Thyroid gland (tissue), 4 donors: ENCODE measurements around the gene CNDP1. TPM values are rescaled to one million over a fixed set of nuclear protein-coding genes. Genes with fewer than 3 reads are reported as not detected.

Experiments used
- DNase-seq, 2 donors: peaks; one replicate each; pipeline ENCODE4 v3.0.0-alpha.2; 2019
- H3K27ac ChIP-seq, 3 donors: fragments of 200-600 bp; sonication (generic); 1 replicate in 2 of 3; 2 replicates in 1 of 3; pipeline ENCODE4 v1.5.1; 2016 to 2019; ENCODE audit warnings: mild to moderate bottlenecking in 1 of 3, moderate library complexity in 1 of 3
- H3K27me3 ChIP-seq: fragments of 200-600 bp; sonication (generic); one replicate; pipeline ENCODE4 v1.5.1; 2019
- H3K36me3 ChIP-seq, 2 donors: fragments of 200-600 bp; sonication (generic); one replicate each; pipeline ENCODE4 v1.5.1; 2016 to 2019
- H3K4me1 ChIP-seq, 2 donors: fragments of 200-600 bp; sonication (generic); one replicate each; pipeline ENCODE4 v1.5.1; 2017 to 2019
- H3K4me3 ChIP-seq, 3 donors: fragments of 200-600 bp; sonication (generic); replicated peaks in 1 of 3; 1 replicate in 2 of 3; 2 replicates in 1 of 3; pipeline ENCODE4 v1.5.1; 2016; ENCODE audit warnings: mild to moderate bottlenecking in 1 of 3
- H3K9me3 ChIP-seq: fragments of 200-600 bp; sonication (generic); one replicate; pipeline ENCODE4 v1.5.1; 2017
- POLR2A ChIP-seq, 2 donors: fragments of 450-650 bp; IDR thresholded peaks; one replicate each; pipeline ENCODE4 v1.6.1; 2017; ENCODE audit warnings: antibody characterized with exemption in 2 of 2, mild to moderate bottlenecking in 2 of 2, moderate library complexity in 1 of 2
- WGBS, 2 donors: methylation state at CpG; one replicate each; pipeline ENCODE4 v1.1.5; 2017; 5-methylcytosine and 5-hydroxymethylcytosine counted together
- intact Hi-C: fragments of 100-400 bp; cut with DNase I; formaldehyde crosslinking; loops from one replicate; pipeline ENCODE4 v1.15.1; 2023
- total RNA-seq, 4 donors: library from RNA; depleted of rRNA; stranded (reverse); fragments of >200 nt; gene quantifications; one replicate each; pipeline ENCODE4 v1.2.3, GENCODE V29; 2016
- TF ChIP-seq, protein P1 (sequence below), 6 experiments: fragments of 200-600 bp in 3 of 6; fragments of 450-650 bp in 3 of 6; sonication (generic) in 3 of 6; IDR thresholded peaks; one replicate each; pipeline ENCODE4 v1.5.1; 2016 to 2019; ENCODE audit warnings: antibody characterized with exemption in 6 of 6, mild to moderate bottlenecking in 2 of 6, inconsistent platforms in 1 of 6, moderate library complexity in 1 of 6

The CNDP1 gene
- total RNA-seq, 4 donors from 2014 or later = 0.25 to 1.0 TPM; not detected in 2

DNA sequence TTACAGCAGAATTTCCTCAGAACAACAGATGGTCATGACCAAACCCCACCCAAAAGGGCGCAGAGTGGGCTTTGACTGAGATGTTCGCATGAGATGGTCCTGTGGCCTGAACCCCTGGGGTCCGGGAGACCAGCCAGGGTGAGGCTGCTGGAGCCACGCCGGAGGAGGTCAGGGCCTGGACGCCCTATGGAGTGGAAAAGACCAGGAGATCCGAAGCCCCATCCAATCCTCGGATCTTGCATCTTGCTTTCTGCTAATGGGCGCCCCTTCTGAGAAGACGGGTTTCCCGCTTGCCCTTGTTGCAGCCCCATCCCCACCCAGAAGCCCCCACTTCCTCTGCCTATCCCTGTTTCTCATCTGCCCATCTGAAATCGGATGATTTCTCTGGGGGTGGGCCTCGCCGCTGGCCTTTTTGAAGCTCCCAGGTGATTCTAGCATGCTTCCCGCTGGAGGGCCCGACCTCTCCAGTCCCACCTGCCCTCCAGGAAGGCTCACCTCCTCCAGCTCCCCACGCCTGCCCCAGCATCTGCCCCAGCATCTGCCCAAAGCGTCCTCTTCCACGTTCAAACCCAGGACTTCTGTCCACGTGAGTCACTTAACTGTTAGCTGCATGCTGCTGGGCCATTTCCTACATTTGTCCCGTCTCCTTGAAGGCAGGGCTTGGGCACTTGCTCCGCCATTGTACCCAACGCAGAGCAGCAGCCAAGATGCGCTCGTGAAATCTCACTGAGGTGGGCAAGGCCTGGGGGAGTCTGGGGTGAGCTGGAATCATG is 4.3 kb upstream of the CNDP1 start:
- intact Hi-C loops = no loop called here
- Histone ChIP-seq H3K4me1 (peaks cover 9 to 17% of the 10 kb centered on the region in 2 donors), H3K4me3 (no peak overlapping the region), H3K27ac (no peak overlapping the region), H3K27me3 (no peaks in the 10 kb centered on the region), H3K9me3 (no peaks in the 10 kb centered on the region), H3K36me3 (no peaks in the 10 kb centered on the region)
- 93 to 96% methylated on average over 21 to 25 of the region's 25 CpGs for WGBS, 2 donors
- no peak for TF ChIP-seq POLR2A (IDR thresholded peaks at IDR 0.05)
- TF ChIP-seq, protein P1, sequence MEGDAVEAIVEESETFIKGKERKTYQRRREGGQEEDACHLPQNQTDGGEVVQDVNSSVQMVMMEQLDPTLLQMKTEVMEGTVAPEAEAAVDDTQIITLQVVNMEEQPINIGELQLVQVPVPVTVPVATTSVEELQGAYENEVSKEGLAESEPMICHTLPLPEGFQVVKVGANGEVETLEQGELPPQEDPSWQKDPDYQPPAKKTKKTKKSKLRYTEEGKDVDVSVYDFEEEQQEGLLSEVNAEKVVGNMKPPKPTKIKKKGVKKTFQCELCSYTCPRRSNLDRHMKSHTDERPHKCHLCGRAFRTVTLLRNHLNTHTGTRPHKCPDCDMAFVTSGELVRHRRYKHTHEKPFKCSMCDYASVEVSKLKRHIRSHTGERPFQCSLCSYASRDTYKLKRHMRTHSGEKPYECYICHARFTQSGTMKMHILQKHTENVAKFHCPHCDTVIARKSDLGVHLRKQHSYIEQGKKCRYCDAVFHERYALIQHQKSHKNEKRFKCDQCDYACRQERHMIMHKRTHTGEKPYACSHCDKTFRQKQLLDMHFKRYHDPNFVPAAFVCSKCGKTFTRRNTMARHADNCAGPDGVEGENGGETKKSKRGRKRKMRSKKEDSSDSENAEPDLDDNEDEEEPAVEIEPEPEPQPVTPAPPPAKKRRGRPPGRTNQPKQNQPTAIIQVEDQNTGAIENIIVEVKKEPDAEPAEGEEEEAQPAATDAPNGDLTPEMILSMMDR (IDR thresholded peaks at IDR 0.05) = no peak
- DNase-seq = no peak

DNA sequence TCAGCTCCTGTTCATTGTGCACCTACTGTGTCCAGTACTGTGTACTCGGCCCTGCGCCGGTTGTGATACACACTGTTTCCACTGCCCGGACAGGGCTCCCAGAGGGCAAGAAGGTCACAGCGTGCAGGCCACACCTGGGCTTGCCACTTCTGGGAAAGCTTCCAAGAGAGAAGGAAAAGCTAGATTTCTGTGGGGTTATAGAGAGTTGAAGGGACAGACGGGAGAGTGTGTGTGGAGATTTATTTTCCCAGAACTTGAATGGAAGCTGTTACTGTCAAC is 3.8 kb upstream of the CNDP1 start:
- Histone ChIP-seq H3K4me3 (no peak overlapping the region), H3K9me3 (no peaks in the 10 kb centered on the region), H3K36me3 (no peaks in the 10 kb centered on the region), H3K27me3 (no peaks in the 10 kb centered on the region), H3K27ac (no peak overlapping the region), H3K4me1 (peaks cover 9 to 15% of the 10 kb centered on the region in 2 donors)
- no peak for DNase-seq
- no peak for TF ChIP-seq POLR2A (IDR thresholded peaks at IDR 0.05)
- TF ChIP-seq, protein P1 (IDR thresholded peaks at IDR 0.05) = no peak
- intact Hi-C loops = no loop called here
- WGBS, 2 donors = 51 to 86% methylated on average over 5 to 6 of the region's 6 CpGs

DNA sequence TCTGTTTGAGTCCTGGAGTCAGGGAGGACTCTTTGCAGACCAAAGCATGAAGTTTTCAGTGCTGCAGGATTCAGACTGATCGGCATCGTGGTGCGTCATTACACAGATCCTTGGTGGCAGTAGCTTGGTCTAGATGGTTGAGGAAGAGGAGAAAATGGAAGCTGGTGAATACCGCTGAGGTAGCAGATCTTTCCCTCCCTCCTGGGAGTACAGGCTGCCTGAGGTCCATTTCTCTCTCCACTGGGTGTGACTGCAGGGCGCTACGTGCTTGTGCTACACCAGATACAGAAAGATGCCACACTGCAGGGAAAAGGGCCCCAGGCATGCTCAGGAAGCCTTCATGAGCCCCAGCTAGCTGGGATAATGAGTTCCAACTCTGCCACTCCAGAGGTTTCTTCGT is 3.3 kb upstream of the CNDP1 start:
- TF ChIP-seq, protein P1 (IDR thresholded peaks at IDR 0.05) = no peak
- TF ChIP-seq POLR2A (IDR thresholded peaks at IDR 0.05) = no peak
- no peak overlapping the region for H3K4me3 ChIP-seq
- DNase-seq = no peak
- H3K36me3 ChIP-seq = no peaks in the 10 kb centered on the region
- no peak overlapping the region for H3K27ac ChIP-seq
- H3K27me3 ChIP-seq = no peaks in the 10 kb centered on the region
- H3K9me3 ChIP-seq = no peaks in the 10 kb centered on the region
- WGBS, 2 donors = 77 to 88% methylated on average over 7 of the region's 7 CpGs
- intact Hi-C loops = no loop called here
- peaks cover 4 to 10% of the 10 kb centered on the region in 2 donors for H3K4me1 ChIP-seq

DNA sequence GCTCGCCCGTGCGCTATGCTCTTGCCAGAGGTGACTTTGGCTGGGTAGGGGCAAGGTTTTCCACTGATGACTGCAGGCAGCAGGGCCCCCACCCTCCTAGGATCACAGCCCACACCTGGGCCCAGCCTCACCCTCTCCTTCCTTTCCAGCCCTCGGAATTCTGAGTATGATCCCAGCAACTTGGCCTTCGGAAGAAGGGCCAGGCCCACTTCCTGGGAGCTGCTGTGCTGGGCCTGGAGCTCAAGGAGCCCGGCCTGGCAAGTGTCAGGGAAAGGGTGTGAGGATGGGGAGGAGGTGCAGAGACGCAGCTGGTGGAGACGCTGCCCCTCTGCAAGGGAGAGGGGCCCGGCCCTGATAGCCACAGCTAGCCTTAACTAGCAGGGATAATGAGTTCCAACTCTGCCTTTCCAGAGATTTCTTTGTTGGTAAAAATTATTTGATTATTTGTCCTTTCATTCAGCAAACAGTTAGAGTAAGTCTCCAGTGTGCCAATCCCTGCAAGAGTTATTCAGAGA is 1.7 kb upstream of the CNDP1 start:
- intact Hi-C loops = no loop called here
- WGBS, 2 donors = 74 to 76% methylated on average over 9 of the region's 9 CpGs
- no peaks in the 10 kb centered on the region for H3K36me3 ChIP-seq
- no peak overlapping the region for H3K4me3 ChIP-seq
- TF ChIP-seq, protein P1 (IDR thresholded peaks at IDR 0.05) = no peak
- TF ChIP-seq POLR2A (IDR thresholded peaks at IDR 0.05) = no peak
- no peaks in the 10 kb centered on the region for H3K27me3 ChIP-seq
- no peaks in the 10 kb centered on the region for H3K4me1 ChIP-seq
- no peak for DNase-seq
- no peak overlapping the region for H3K27ac ChIP-seq
- no peaks in the 10 kb centered on the region for H3K9me3 ChIP-seq

GRCh38 chr18:74533666-74534065 is 634 bp upstream of the CNDP1 start:
- WGBS, 2 donors = 93 to 94% methylated on average over 12 of the region's 12 CpGs
- Histone ChIP-seq H3K27me3 (no peaks in the 10 kb centered on the region), H3K4me3 (no peak overlapping the region), H3K27ac (no peak overlapping the region), H3K36me3 (no peaks in the 10 kb centered on the region), H3K4me1 (no peaks in the 10 kb centered on the region), H3K9me3 (no peaks in the 10 kb centered on the region)
- no peak for TF ChIP-seq POLR2A (IDR thresholded peaks at IDR 0.05)
- TF ChIP-seq, protein P1 (IDR thresholded peaks at IDR 0.05) = no peak
- DNase-seq = no peak
- intact Hi-C loops = no loop called here
